ENCODE measurements around the gene ZNF593.

ZNF593 gene

GRCh38 chr1:26158908-26159742 lies 10.6 kb upstream of the ZNF593 start, which contains the start of gene FAM110D:
Gene FAM110D, plus strand, starts transcription at chr1:26159079. Its CDS starts 2,213 bp downstream, at chr1:26161292.
- no peak for DNase-seq (ENCODE audit: low read depth)
- H3K4me3 ChIP-seq (ENCODE audit: low read depth, low read length): no peak within 1 kb of the TSS
- TF ChIP-seq CTCF (IDR thresholded peaks at IDR 0.05; ENCODE audit: control insufficient read depth, extremely low read depth, insufficient read depth): no peak

- TF ChIP-seq CTCF (IDR thresholded peaks at IDR 0.05; ENCODE audit: control insufficient read depth, extremely low read depth, insufficient read depth): no peak
- DNase-seq (ENCODE audit: low read depth): no peak
- no peak overlapping the region for H3K4me3 ChIP-seq (ENCODE audit: low read depth, low read length)
These were observed 10.0 kb upstream of the ZNF593 start for GRCh38 chr1:26159743-26160039.

GRCh38 chr1:26160527-26161414 lies 8.9 kb upstream of the ZNF593 start:
- DNase-seq (ENCODE audit: low read depth): peak; percentile 7
- H3K4me3 ChIP-seq (ENCODE audit: low read depth, low read length): no peak overlapping the region
- TF ChIP-seq CTCF (IDR thresholded peaks at IDR 0.05; ENCODE audit: control insufficient read depth, extremely low read depth, insufficient read depth): no peak

- peak; percentile 31; the same call in 1 of the 2 replicates for TF ChIP-seq CTCF (IDR thresholded peaks at IDR 0.05; ENCODE audit: control insufficient read depth, extremely low read depth, insufficient read depth)
- DNase-seq (ENCODE audit: low read depth): no peak
- H3K4me3 ChIP-seq (ENCODE audit: low read depth, low read length): no peak overlapping the region
These were observed 8.1 kb upstream of the ZNF593 start for GRCh38 chr1:26161415-26162219.

GRCh38 chr1:26162220-26162709 lies 7.4 kb upstream of the ZNF593 start:
- TF ChIP-seq CTCF (IDR thresholded peaks at IDR 0.05; ENCODE audit: control insufficient read depth, extremely low read depth, insufficient read depth): no peak
- H3K4me3 ChIP-seq (ENCODE audit: low read depth, low read length): no peak overlapping the region
- DNase-seq (ENCODE audit: low read depth): no peak

DNA sequence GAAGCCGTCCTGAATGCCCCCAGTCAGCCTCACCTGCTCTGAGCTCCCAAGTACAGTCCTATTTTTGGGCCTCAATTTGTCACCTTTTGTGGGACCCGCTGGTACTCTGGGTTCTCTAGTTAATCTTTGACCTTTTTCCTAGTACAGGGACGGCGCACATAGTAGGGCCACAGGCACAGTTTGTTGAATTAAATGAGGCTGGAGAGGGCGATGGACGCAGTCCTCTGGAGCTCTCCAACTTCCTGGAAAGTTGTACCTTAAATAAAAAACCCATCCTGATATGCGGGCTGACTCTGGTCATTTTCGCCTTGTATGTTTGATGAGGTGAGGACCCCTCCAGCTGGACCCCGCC lies 6.0 kb upstream of the ZNF593 start:
- TF ChIP-seq CTCF (IDR thresholded peaks at IDR 0.05; ENCODE audit: control insufficient read depth, extremely low read depth, insufficient read depth): no peak
- H3K4me3 ChIP-seq (ENCODE audit: low read depth, low read length): no peak overlapping the region
- no peak for DNase-seq (ENCODE audit: low read depth)

Measured in LNCaP clone FGC (cell line).